H9 (cell line): ENCODE measurements around the gene PDZK1. TPM values are rescaled to one million over a fixed set of nuclear protein-coding genes. Genes with fewer than 3 reads are reported as not detected.

Source experiments
- DNase-seq: peaks from one replicate; pipeline ENCODE4 v3.0.0-alpha.2; 2017
- H2AFZ ChIP-seq: one replicate; pipeline ENCODE4 v1.6.1; 2013; ENCODE audit warnings: mild to moderate bottlenecking, low read length, control low read depth, moderate library complexity
- H2AK5ac ChIP-seq: 2 replicates; pipeline ENCODE4 v1.6.1; 2013; ENCODE audit warnings: low read length, control low read depth, mixed read lengths; ENCODE audit not compliant: insufficient read length
- H2BK120ac ChIP-seq: one replicate; pipeline ENCODE4 v1.6.1; 2013; ENCODE audit warnings: low read depth, mild to moderate bottlenecking, low read length, control low read depth, inconsistent platforms; ENCODE audit not compliant: poor library complexity, severe bottlenecking
- H2BK12ac ChIP-seq: 2 replicates; pipeline ENCODE4 v1.6.1; 2013; ENCODE audit warnings: low read length, control low read depth, mixed read lengths, low read depth; ENCODE audit not compliant: insufficient read length
- H2BK15ac ChIP-seq: 2 replicates; pipeline ENCODE4 v1.6.1; 2013; ENCODE audit warnings: low read depth, low read length, control low read depth
- H2BK20ac ChIP-seq: one replicate; pipeline ENCODE4 v1.6.1; 2013; ENCODE audit warnings: low read depth, mild to moderate bottlenecking, low read length, control low read depth, inconsistent platforms; ENCODE audit not compliant: poor library complexity, severe bottlenecking
- H2BK5ac ChIP-seq: 2 replicates; pipeline ENCODE4 v1.6.1; 2013; ENCODE audit warnings: low read length, control low read depth, mixed read lengths; ENCODE audit not compliant: insufficient read length
- H3K14ac ChIP-seq: 2 replicates; pipeline ENCODE4 v1.6.1; 2013; ENCODE audit warnings: low read length, control low read depth; ENCODE audit not compliant: insufficient read depth
- H3K18ac ChIP-seq: 2 replicates; pipeline ENCODE4 v1.6.1; 2013; ENCODE audit warnings: low read depth, mild to moderate bottlenecking, mixed read lengths, low read length, control low read depth; ENCODE audit not compliant: insufficient read length
- H3K23ac ChIP-seq: 2 replicates; pipeline ENCODE4 v1.6.1; 2013; ENCODE audit warnings: low read length, control low read depth, mixed read lengths, low read depth; ENCODE audit not compliant: insufficient read length
- H3K23me2 ChIP-seq: 2 replicates; pipeline ENCODE4 v1.6.1; 2013; ENCODE audit warnings: low read depth, mild to moderate bottlenecking, mixed read lengths, low read length, control low read depth; ENCODE audit not compliant: insufficient read length, poor library complexity, severe bottlenecking
- H3K27ac ChIP-seq: 2 replicates; pipeline ENCODE4 v1.5.1; 2013; ENCODE audit warnings: low read length, control low read depth, mixed read lengths, low read depth; ENCODE audit not compliant: insufficient read length
- H3K27me3 ChIP-seq: 2 replicates; pipeline ENCODE4 v1.6.1; 2013; ENCODE audit warnings: low read length, control low read depth, inconsistent platforms; ENCODE audit not compliant: insufficient read depth
- H3K4ac ChIP-seq: 2 replicates; pipeline ENCODE4 v1.6.1; 2013; ENCODE audit warnings: low read depth, mild to moderate bottlenecking, control low read depth, inconsistent platforms, low read length, moderate library complexity
- H3K4me1 ChIP-seq: 2 replicates; pipeline ENCODE4 v1.6.1; 2013; ENCODE audit warnings: low read length, control low read depth, inconsistent platforms; ENCODE audit not compliant: insufficient read depth
- H3K4me2 ChIP-seq: 2 replicates; pipeline ENCODE4 v1.6.1; 2013; ENCODE audit warnings: low read length, control low read depth, mixed read lengths; ENCODE audit not compliant: insufficient read length, insufficient read depth
- H3K56ac ChIP-seq: 2 replicates; pipeline ENCODE4 v1.6.1; 2013; ENCODE audit warnings: low read depth, mild to moderate bottlenecking, mixed read lengths, low read length, control low read depth; ENCODE audit not compliant: insufficient read length
- H3K79me1 ChIP-seq: 2 replicates; pipeline ENCODE4 v1.6.1; 2013; ENCODE audit warnings: low read depth, mild to moderate bottlenecking, moderate library complexity, low read length, control low read depth, inconsistent platforms; ENCODE audit not compliant: insufficient read depth, poor library complexity, severe bottlenecking
- H3K79me2 ChIP-seq: 2 replicates; pipeline ENCODE4 v1.6.1; 2013; ENCODE audit warnings: low read length, control low read depth, inconsistent platforms; ENCODE audit not compliant: insufficient read depth
- H3K9ac ChIP-seq: 2 replicates; pipeline ENCODE4 v1.6.1; 2013; ENCODE audit warnings: low read length, control low read depth, mixed read lengths; ENCODE audit not compliant: insufficient read length; ENCODE audit errors: extremely low read depth
- H3K9me3 ChIP-seq: one replicate; pipeline ENCODE4 v1.6.1; 2013; ENCODE audit warnings: low read depth, low read length, inconsistent platforms; ENCODE audit not compliant: control insufficient read depth
- H3T11ph ChIP-seq: one replicate; pipeline ENCODE4 v1.6.1; 2013; ENCODE audit warnings: mild to moderate bottlenecking, low read length, control low read depth, inconsistent platforms
- H4K20me1 ChIP-seq: one replicate; pipeline ENCODE4 v1.6.1; 2013; ENCODE audit not compliant: control insufficient read depth, insufficient read length, insufficient read depth
- H4K5ac ChIP-seq: 2 replicates; pipeline ENCODE4 v1.6.1; 2013; ENCODE audit warnings: low read depth, mild to moderate bottlenecking, mixed read lengths, low read length, control low read depth; ENCODE audit not compliant: insufficient read length
- H4K8ac ChIP-seq: replicated peaks from 2 replicates; pipeline ENCODE4 v1.6.1; 2013; ENCODE audit warnings: low read length, control low read depth, mixed read lengths, low read depth; ENCODE audit not compliant: insufficient read length
- H4K91ac ChIP-seq: 2 replicates; pipeline ENCODE4 v1.6.1; 2013; ENCODE audit warnings: low read depth, mild to moderate bottlenecking, moderate library complexity, mixed read lengths, low read length, control low read depth; ENCODE audit not compliant: insufficient read length
- H3K27ac Mint-ChIP-seq, 3 experiments: 2 replicates in 2 of 3; 3 replicates in 1 of 3; pipeline ENCODE4 v1.8.0; 2020 to 2021; ENCODE audit warnings: mixed read lengths in 3 of 3, mild to moderate bottlenecking in 1 of 3, moderate library complexity in 1 of 3
- H3K27me3 Mint-ChIP-seq: 2 replicates; pipeline ENCODE4 v1.8.0; 2021; ENCODE audit warnings: low read depth, mild to moderate bottlenecking, moderate library complexity, mixed read lengths
- H3K36me3 Mint-ChIP-seq, 3 experiments: 2 replicates in 2 of 3; 3 replicates in 1 of 3; pipeline ENCODE4 v1.8.0; 2020 to 2021; ENCODE audit warnings: low read depth in 3 of 3, mixed read lengths in 3 of 3; ENCODE audit not compliant: insufficient read depth in 1 of 3
- H3K4me1 Mint-ChIP-seq, 2 experiments: 2 replicates each; pipeline ENCODE4 v1.8.0; 2020; ENCODE audit warnings: mixed read lengths in 2 of 2
- H3K4me3 Mint-ChIP-seq, 2 experiments: 2 replicates in 1 of 2; 3 replicates in 1 of 2; pipeline ENCODE4 v1.8.0; 2020 to 2021; ENCODE audit warnings: mild to moderate bottlenecking in 2 of 2, mixed read lengths in 2 of 2, moderate library complexity in 1 of 2
- H3K9me3 Mint-ChIP-seq, 2 experiments: 2 replicates in 1 of 2; 3 replicates in 1 of 2; pipeline ENCODE4 v1.8.0; 2020; ENCODE audit warnings: mild to moderate bottlenecking in 2 of 2, mixed read lengths in 2 of 2, moderate library complexity in 1 of 2
- CTCF ChIP-seq: fragments of 200-600 bp; sonication (generic); conservative IDR thresholded peaks from 3 replicates; pipeline ENCODE4 v1.8.0; 2021; ENCODE audit warnings: antibody characterized with exemption, mild to moderate bottlenecking
- WGBS: extraction: QIAGEN DNeasy Blood & Tissue Kit; methylation state at CpG from one replicate; pipeline ENCODE4 v1.1.7; 2013; ENCODE audit warnings: missing lambda C conversion rate, low lambda C conversion rate, mixed read lengths; ENCODE audit not compliant: insufficient read length; ENCODE audit errors: extremely low coverage; 5-methylcytosine and 5-hydroxymethylcytosine counted together
- total RNA-seq: library from RNA; stranded (reverse); gene quantifications from 2 replicates; pipeline ENCODE4 v1.2.1, GENCODE V29; 2021

PDZK1 gene
- total RNA-seq, 1 experiment from 2014 or later, result not detected

DNA sequence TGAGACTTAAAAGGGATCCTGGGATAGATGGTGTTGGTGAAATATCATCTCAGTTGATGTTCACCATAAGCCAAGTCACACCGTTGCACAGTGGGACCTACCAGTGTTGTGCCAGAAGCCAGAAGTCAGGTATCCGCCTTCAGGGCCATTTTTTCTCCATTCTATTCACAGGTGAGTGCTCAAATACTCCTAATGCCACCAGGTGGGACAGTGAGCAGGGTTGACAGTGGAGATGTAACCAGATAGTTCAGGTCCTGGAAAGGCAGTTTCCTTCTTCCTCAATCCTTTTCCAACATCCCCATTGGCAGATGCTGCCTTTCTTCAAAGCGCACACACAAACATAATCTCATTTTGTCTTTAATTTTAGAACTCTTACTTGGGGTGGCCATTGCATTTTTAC, 23.7 kb upstream of the PDZK1 start:
- H3K18ac ChIP-seq, result no peak overlapping the region
- H2BK12ac ChIP-seq, result no peak overlapping the region
- no peak overlapping the region for H2BK5ac ChIP-seq
- H2AK5ac ChIP-seq, result no peak overlapping the region
- Mint-ChIP-seq H3K27ac (no peak overlapping the region), H3K4me3 (no peak overlapping the region; a peak in 1 of 5 replicates), H3K27me3 (no peaks in the 10 kb centered on the region; the same call in 1 of the 2 replicates), H3K36me3 (no peaks in the 10 kb centered on the region), H3K9me3 (no peaks in the 10 kb centered on the region), H3K4me1 (peaks cover 15 to 20% of the 10 kb centered on the region in 2 experiments)
- H3K4ac ChIP-seq, result no peak overlapping the region
- H2BK20ac ChIP-seq, result no peak overlapping the region
- no peak overlapping the region for H3K9ac ChIP-seq
- H4K91ac ChIP-seq, result no peak overlapping the region
- H3K4me1 ChIP-seq, result no peaks in the 10 kb centered on the region; the same call in 1 of the 2 replicates
- no peak overlapping the region for H2BK15ac ChIP-seq
- H3T11ph ChIP-seq, result no peak overlapping the region
- no peak overlapping the region for H3K4me2 ChIP-seq
- no peaks in the 10 kb centered on the region for H3K79me2 ChIP-seq
- WGBS, result no CpG with 5 or more reads among the region's 3 CpGs
- no peak overlapping the region for H3K56ac ChIP-seq
- no peak overlapping the region for H4K8ac ChIP-seq
- no peak overlapping the region for H3K27ac ChIP-seq
- no peaks in the 10 kb centered on the region for H3K27me3 ChIP-seq
- H4K20me1 ChIP-seq, result no peaks in the 10 kb centered on the region
- no peak for DNase-seq
- H3K9me3 ChIP-seq, result no peaks in the 10 kb centered on the region
- no peak overlapping the region for H2AFZ ChIP-seq
- no peak overlapping the region for H3K14ac ChIP-seq
- H3K23ac ChIP-seq, result no peak overlapping the region
- no peak overlapping the region for H4K5ac ChIP-seq
- no peaks in the 10 kb centered on the region for H3K79me1 ChIP-seq
- H3K23me2 ChIP-seq, result no peaks in the 10 kb centered on the region
- peak; percentile 39; the same call in 2 of the 3 replicates for TF ChIP-seq CTCF
- H2BK120ac ChIP-seq, result no peak overlapping the region
